Central memory CD8-positive, alpha-beta T cell (primary cell): Measurements from ENCODE around the gene SLC29A3.
A peak's percentile ranks its signal among the peaks of the same experiment; 100 is the strongest.

ENCODE experiments used
- ATAC-seq: fragments of 150-1000 bp; cut with Tn5 transposase; replicated peaks from 2 replicates; pipeline ENCODE4 v1.10.0; 2022; ENCODE audit warnings: mild to moderate bottlenecking, moderate FRiP score, moderate number of reproducible peaks; ENCODE audit not compliant: poor library complexity, severe bottlenecking; ENCODE audit errors: extremely low read depth
- DNase-seq, 2 donors: peaks; one replicate each; pipeline ENCODE4 v3.0.0; 2021; ENCODE audit warnings: low spot score in 2 of 2
- H3K27ac Mint-ChIP-seq: one replicate; pipeline ENCODE4 v1.8.0; 2022; ENCODE audit warnings: low read depth, mild to moderate bottlenecking, moderate library complexity, mixed read lengths
- H3K27me3 Mint-ChIP-seq: one replicate; pipeline ENCODE4 v1.8.0; 2022; ENCODE audit warnings: mixed read lengths
- H3K36me3 Mint-ChIP-seq: one replicate; pipeline ENCODE4 v1.8.0; 2022; ENCODE audit warnings: mild to moderate bottlenecking, moderate library complexity, mixed read lengths; ENCODE audit not compliant: insufficient read depth
- H3K4me1 Mint-ChIP-seq: one replicate; pipeline ENCODE4 v1.8.0; 2022; ENCODE audit warnings: mixed read lengths
- H3K4me3 Mint-ChIP-seq: one replicate; pipeline ENCODE4 v1.8.0; 2022; ENCODE audit warnings: mild to moderate bottlenecking, moderate library complexity, mixed read lengths
- H3K9me3 Mint-ChIP-seq: one replicate; pipeline ENCODE4 v1.8.0; 2022; ENCODE audit warnings: mixed read lengths

SLC29A3 gene

DNA sequence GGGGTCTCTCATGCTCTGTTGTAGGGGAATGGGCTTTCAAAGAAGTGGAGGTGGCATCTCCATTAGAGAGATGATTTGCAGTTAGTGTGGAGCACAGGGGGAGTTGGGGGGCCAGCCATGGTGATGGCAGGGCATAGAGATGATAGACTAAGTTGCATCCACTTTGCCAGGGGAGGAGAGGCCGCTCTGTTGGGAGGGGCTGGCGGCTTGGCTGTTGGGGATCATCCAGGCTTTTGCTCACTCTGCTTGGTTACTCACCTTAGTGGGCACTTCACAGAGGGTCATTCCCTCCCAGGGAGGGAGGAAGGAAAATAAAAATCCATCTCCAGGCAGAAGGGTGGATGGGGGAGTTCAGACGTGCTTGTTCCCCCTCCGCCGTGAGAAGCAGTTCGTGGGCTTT lies 46.3 kb downstream of the SLC29A3 start:
- Mint-ChIP-seq H3K9me3 (no peaks in the 10 kb centered on the region), H3K27ac (no peak overlapping the region), H3K36me3 (peaks cover 1% of the 10 kb centered on the region), H3K4me3 (no peak overlapping the region), H3K27me3 (no peaks in the 10 kb centered on the region), H3K4me1 (peaks cover 14% of the 10 kb centered on the region)
- ATAC-seq (no peak), DNase-seq (no peak)

DNA sequence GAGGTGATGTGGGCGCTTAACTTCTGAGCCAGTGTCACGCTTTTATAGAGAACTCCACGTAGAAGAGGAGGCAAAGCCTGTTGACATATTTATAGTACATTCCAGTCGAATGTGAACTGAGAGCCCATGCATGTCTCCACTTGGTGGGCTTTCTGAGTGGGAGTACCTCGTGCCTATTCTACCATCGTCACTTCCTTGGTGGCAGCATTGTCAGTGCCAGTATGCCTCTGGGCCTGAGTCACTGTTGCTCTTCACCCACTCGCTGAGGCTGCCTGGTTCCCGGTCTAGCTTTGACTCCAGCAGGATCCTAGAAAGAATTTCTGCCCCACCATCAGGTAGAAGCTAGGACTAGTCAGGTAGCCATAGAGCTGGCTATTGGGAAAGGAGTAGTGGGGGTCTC lies 47.6 kb downstream of the SLC29A3 start:
- DNase-seq (no peak), ATAC-seq (no peak)
- Mint-ChIP-seq H3K4me1 (peaks cover 14% of the 10 kb centered on the region), H3K9me3 (no peaks in the 10 kb centered on the region), H3K27me3 (peaks cover 10% of the 10 kb centered on the region), H3K27ac (no peak overlapping the region), H3K4me3 (no peak overlapping the region), H3K36me3 (peaks cover 1% of the 10 kb centered on the region)

DNA sequence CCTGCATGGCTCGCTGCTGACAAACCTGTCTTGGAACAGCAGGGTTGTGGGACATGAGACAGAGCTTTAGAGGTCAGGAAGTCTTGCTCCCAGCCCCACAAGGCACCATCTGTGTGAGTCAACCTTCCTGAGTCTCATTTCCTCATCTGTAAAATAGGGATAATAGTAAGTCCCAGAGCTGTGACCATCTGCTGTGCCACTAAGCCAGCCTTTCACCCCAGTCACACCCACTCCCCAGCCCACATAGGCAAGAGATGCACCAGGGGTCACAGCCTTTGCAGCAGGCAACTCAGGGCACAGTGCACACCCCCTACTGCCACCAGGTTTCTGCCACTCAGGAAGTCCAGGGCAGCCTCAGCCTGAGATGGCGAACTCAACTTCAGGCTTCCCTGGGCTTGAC lies 48.2 kb downstream of the SLC29A3 start:
- Mint-ChIP-seq H3K4me3 (no peak overlapping the region), H3K27me3 (peaks cover 16% of the 10 kb centered on the region), H3K27ac (no peak overlapping the region), H3K9me3 (no peaks in the 10 kb centered on the region), H3K36me3 (peaks cover 1% of the 10 kb centered on the region), H3K4me1 (peaks cover 14% of the 10 kb centered on the region)
- no peak for ATAC-seq
- no peak for DNase-seq

DNA sequence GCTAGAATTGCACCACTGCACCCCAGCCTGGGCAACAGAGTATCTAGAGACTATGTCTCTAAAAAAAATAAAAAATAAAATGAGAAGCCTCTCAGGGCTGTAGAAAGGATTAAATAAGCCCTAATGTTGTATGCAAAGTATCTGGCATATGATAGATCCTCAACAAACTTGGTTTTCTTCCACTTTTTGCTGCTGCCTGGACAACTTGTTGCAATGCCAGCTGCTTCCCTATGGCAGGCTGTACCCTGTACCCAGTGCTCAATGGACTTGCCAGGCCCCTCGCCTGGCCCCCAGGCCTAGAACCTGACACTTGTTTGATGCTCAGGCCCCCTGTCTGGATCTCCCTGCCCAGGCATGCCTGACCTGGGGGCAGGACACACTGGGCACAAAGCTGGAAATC lies 49.1 kb downstream of the SLC29A3 start:
- H3K4me3 Mint-ChIP-seq = no peak overlapping the region
- H3K4me1 Mint-ChIP-seq = peaks cover 14% of the 10 kb centered on the region
- no peaks in the 10 kb centered on the region for H3K9me3 Mint-ChIP-seq
- no peak for ATAC-seq
- no peak for DNase-seq
- no peak overlapping the region for H3K27ac Mint-ChIP-seq
- peaks cover 1% of the 10 kb centered on the region for H3K36me3 Mint-ChIP-seq
- peaks cover 17% of the 10 kb centered on the region for H3K27me3 Mint-ChIP-seq

DNA sequence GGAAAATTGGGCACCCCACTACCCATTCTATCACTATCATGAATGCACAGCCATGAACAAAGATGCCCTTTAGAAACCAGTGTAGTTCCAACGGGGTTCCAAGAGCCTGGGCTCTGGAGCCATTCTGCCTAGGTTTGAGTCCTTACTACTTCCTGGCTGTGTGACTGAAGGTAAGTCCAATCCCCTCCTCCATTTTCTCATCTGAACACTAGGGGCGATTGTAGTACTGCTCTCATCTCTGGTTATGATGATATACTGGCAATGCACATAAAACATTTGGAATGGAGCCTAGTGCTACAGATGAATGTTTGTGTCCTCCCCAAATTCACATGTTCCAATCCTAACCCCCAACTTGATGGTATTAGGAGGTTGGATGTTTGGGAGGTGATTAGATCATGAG lies 49.6 kb downstream of the SLC29A3 start:
- Mint-ChIP-seq H3K4me3 (no peak overlapping the region), H3K36me3 (peaks cover 1% of the 10 kb centered on the region), H3K27ac (no peak overlapping the region), H3K27me3 (peaks cover 17% of the 10 kb centered on the region), H3K9me3 (no peaks in the 10 kb centered on the region), H3K4me1 (peaks cover 14% of the 10 kb centered on the region)
- ATAC-seq (no peak), DNase-seq (no peak)

DNA sequence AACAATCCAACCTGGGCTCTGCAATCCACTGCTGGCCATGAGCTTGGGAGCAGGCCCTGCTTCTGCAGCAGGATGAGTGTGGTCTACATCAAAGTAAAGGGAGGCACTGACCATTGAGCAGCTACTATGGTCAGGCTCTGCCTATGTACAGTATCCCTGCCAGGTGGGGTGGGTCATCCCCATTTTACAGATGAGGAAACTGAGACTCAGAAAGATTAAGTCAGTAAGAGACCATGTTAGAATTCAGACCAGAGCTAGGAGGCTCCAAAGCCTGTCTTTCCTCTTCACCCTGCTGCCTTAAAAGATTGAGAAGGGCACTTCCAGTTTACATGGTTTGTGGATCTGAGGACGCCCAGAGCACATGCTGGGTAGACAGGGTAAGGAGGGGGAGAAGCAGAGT lies 50.5 kb downstream of the SLC29A3 start:
- Mint-ChIP-seq H3K27ac (no peak overlapping the region), H3K27me3 (peaks cover 17% of the 10 kb centered on the region), H3K36me3 (no peaks in the 10 kb centered on the region), H3K4me1 (peaks cover 9% of the 10 kb centered on the region), H3K4me3 (no peak overlapping the region), H3K9me3 (no peaks in the 10 kb centered on the region)
- DNase-seq (no peak), ATAC-seq (no peak)

DNA sequence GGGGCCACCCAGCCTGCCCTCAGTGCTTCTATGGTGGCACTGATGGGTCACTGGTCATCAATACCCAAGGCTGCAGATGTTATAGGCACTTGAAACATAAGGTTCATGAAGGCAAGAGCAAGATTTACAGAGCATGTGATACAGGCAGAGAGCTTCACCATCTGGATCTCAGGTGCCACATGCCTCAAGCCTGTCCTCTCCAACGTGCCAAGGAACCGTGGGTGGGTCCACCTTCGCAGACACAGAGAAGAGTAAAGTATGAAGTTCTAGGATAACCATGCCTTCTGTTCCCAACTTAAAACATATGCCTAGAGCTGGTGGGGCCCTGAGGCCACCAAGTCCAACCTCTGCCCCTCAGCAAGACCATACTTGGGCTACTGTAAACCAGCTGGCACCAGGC lies 51.0 kb downstream of the SLC29A3 start:
- no peak overlapping the region for H3K4me3 Mint-ChIP-seq
- DNase-seq (no peak), ATAC-seq (no peak)
- peaks cover 4% of the 10 kb centered on the region for H3K4me1 Mint-ChIP-seq
- H3K27me3 Mint-ChIP-seq = peaks cover 17% of the 10 kb centered on the region
- no peaks in the 10 kb centered on the region for H3K9me3 Mint-ChIP-seq
- no peak overlapping the region for H3K27ac Mint-ChIP-seq
- no peaks in the 10 kb centered on the region for H3K36me3 Mint-ChIP-seq

DNA sequence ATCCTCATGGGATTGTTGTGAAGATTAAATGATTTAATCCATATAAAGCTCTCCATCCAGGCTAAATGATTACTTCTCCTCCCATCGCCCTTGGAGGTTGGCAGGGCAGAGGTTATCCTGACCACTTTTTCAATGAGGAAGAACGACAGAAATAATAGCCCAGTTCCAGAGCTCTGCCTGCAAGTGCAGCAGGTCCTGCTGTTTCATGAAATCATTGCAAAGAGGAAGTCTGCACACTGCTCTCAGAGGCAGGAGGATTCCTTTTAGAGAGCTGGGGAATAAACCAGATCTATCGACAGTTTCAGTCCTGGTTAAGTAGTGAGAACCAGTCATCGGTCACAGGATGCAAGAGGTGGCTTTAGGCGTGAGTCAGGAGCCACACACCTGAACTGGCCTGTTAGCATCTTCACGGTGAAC lies 52.7 kb downstream of the SLC29A3 start:
- H3K27ac Mint-ChIP-seq = no peak overlapping the region
- no peaks in the 10 kb centered on the region for H3K36me3 Mint-ChIP-seq
- ATAC-seq = no peak
- DNase-seq = no peak
- H3K9me3 Mint-ChIP-seq = no peaks in the 10 kb centered on the region
- no peak overlapping the region for H3K4me3 Mint-ChIP-seq
- H3K27me3 Mint-ChIP-seq = peaks cover 17% of the 10 kb centered on the region
- no peaks in the 10 kb centered on the region for H3K4me1 Mint-ChIP-seq

DNA sequence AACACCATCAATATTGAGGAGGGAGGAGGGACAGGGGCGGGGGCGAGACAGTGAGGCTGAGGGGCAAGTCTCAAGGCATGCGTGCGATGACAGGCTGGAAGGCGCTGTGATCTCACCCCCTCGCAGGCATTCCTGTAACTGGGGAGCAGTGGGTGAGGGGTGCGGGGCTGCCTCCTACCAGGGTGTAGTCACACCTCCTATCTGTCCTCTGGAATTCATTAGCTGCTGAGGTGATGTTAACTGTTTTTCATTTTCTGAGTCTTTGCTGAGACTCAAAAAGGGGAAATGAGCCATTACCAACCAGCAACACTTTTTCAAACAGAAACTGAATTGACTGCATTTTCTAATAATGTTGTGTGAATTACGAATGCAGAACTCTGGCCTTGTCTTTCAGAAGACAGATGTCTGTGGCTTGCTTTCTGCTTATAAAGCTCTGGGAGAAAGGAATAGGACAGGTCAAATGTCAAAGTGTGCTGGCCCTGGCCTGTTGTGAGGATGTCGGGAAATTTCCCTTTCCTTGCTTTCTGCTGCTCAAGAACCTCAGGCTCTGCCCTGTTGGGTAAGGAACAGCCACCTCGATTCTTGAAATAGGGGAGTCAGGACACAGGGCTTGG lies 53.9 kb downstream of the SLC29A3 start:
- Mint-ChIP-seq H3K27ac (no peak overlapping the region), H3K27me3 (peaks cover 17% of the 10 kb centered on the region), H3K4me1 (peaks cover 6% of the 10 kb centered on the region), H3K36me3 (no peaks in the 10 kb centered on the region), H3K9me3 (no peaks in the 10 kb centered on the region), H3K4me3 (no peak overlapping the region)
- ATAC-seq (no peak), DNase-seq (no peak)

DNA sequence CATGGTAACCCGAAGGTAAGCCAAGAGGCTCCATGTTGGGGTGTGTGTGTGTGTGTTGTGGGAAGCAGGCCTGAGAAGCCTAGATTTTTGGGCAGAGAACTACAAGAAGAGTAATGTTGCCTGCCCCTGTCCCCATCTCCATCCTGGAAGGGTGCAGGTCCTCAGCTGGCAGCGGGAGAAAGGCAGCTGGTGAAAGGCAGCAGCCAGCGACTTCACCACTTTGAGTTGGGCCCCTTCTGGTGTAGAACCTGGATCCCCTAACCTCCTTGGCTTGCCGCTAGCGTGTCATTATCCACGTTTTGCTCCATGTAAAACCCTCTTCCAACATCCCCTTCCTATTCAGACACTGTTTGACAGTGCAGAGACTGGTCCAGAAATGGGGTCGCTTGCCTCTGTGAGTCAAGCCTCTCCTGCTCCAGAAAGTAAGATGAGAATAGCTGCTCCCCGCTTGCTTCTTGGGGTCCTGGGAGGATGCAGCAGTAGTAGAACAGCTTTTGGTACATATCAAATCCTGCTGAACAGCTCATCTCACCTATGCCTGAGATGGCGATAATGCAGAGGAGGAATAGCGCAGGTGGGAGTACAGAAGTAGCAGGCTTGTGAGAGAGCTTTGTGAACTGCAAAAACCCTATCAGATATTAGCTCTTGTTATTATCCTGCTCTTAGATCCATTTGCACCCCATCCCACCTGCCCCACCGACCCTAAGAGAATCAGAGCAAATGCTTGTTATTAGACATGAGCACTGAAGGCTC lies 55.6 kb downstream of the SLC29A3 start:
- Mint-ChIP-seq H3K36me3 (no peaks in the 10 kb centered on the region), H3K27me3 (peaks cover 17% of the 10 kb centered on the region), H3K4me3 (no peak overlapping the region), H3K4me1 (peaks cover 6% of the 10 kb centered on the region), H3K27ac (no peak overlapping the region), H3K9me3 (no peaks in the 10 kb centered on the region)
- no peak for DNase-seq
- ATAC-seq = no peak

DNA sequence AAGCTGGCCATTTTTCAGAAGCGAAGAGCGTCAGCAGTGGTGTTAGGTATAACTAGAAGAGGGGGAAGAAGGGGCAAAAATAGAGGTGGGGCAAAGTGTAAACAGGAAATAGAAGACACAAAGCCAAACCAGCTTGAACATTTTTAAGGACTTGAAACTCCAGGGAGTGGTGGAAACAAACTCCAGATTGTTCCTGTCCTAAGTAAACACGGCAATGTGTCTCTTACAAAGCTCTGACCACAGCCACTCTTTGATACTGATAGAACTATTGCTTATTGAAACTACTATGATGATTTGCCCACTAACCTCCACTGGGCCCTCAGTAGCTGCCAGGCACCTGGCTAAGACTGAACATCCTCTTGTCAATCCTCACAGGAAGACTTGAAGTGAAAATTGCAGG lies 56.9 kb downstream of the SLC29A3 start:
- peaks cover 6% of the 10 kb centered on the region for H3K4me1 Mint-ChIP-seq
- no peaks in the 10 kb centered on the region for H3K9me3 Mint-ChIP-seq
- no peaks in the 10 kb centered on the region for H3K36me3 Mint-ChIP-seq
- DNase-seq (no peak), ATAC-seq (no peak)
- peak overlapping the region; percentile 72 for H3K4me3 Mint-ChIP-seq
- no peak overlapping the region for H3K27ac Mint-ChIP-seq
- peaks cover 15% of the 10 kb centered on the region for H3K27me3 Mint-ChIP-seq

DNA sequence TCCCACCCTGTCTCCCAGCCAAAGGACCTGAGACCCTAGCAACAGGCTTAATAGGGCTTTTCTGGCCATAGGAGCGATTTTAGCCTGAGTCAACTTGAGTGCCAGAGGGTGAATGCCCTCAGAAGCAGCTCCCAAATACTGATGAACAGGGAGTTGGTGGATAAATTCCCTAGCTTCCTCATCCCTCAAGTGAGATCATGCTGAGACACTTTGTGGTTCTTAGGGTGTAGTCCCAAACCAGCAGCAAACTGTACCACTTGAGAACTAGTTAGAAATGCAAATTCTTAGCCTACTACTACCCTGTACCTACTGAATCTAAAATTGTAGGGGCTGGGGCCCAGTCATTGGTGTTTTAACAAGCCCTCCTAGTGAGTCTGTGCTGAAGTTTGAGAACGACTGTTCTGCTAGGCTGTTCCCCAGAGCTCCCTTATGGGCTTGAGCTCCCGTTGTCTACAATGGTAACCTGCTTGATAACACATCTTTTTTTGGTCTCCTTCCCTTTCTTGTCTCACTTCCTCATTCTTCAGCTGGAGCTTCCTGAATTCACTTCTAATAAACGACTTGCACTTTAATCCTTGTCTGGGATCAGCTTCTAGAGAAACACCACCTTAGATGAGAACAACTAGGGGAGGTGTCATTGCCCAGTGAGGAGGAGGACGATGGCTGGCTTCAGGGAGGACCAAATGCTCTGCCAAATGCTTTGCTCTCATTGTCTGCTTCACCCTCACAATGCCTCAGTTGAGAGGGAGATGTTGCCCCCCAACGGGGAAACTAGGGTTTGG lies 59.5 kb downstream of the SLC29A3 start:
- no peaks in the 10 kb centered on the region for H3K27me3 Mint-ChIP-seq
- H3K36me3 Mint-ChIP-seq = no peaks in the 10 kb centered on the region
- H3K4me1 Mint-ChIP-seq = peaks cover 6% of the 10 kb centered on the region
- DNase-seq (no peak), ATAC-seq (no peak)
- no peak overlapping the region for H3K4me3 Mint-ChIP-seq
- H3K9me3 Mint-ChIP-seq = no peaks in the 10 kb centered on the region
- H3K27ac Mint-ChIP-seq = no peak overlapping the region
